Memory B cell (primary cell): Measurements from ENCODE around the gene SPTBN4.
"Not testable (repeated sequence)": the region's sequence is repeated elsewhere in the genome, so short reads cannot be mapped to it uniquely, and the experiment has no call there.

ENCODE experiments used
- ATAC-seq: fragments of 150-1000 bp; cut with Tn5 transposase; 2 replicates; pipeline ENCODE4 v1.10.0; 2021; ENCODE audit warnings: low read depth, mild to moderate bottlenecking, moderate library complexity
- DNase-seq, 2 donors: peaks; one replicate each; pipeline ENCODE4 v3.0.0; 2022; ENCODE audit warnings: low spot score in 2 of 2
- H3K27ac Mint-ChIP-seq: one replicate; pipeline ENCODE4 v1.8.0; 2022; ENCODE audit warnings: mild to moderate bottlenecking, moderate library complexity, mixed read lengths
- H3K27me3 Mint-ChIP-seq: one replicate; pipeline ENCODE4 v1.8.0; 2022; ENCODE audit warnings: mixed read lengths
- H3K36me3 Mint-ChIP-seq: one replicate; pipeline ENCODE4 v1.8.0; 2022; ENCODE audit warnings: mild to moderate bottlenecking, mixed read lengths
- H3K4me1 Mint-ChIP-seq: one replicate; pipeline ENCODE4 v1.8.0; 2022; ENCODE audit warnings: mixed read lengths
- H3K4me3 Mint-ChIP-seq: one replicate; pipeline ENCODE4 v1.8.0; 2022; ENCODE audit warnings: mild to moderate bottlenecking, moderate library complexity, mixed read lengths
- H3K9me3 Mint-ChIP-seq: one replicate; pipeline ENCODE4 v1.8.0; 2022; ENCODE audit warnings: mixed read lengths

SPTBN4 gene

GRCh38 chr19:40550951-40551350, 84.2 kb downstream of the SPTBN4 start:
- H3K36me3 Mint-ChIP-seq: no peaks in the 10 kb centered on the region
- peaks cover 45% of the 10 kb centered on the region for H3K27me3 Mint-ChIP-seq
- H3K4me3 Mint-ChIP-seq: no peak overlapping the region
- H3K9me3 Mint-ChIP-seq: no peaks in the 10 kb centered on the region
- ATAC-seq: no peak
- no peak for DNase-seq
- H3K4me1 Mint-ChIP-seq: peaks cover 12% of the 10 kb centered on the region
- no peak overlapping the region for H3K27ac Mint-ChIP-seq

GRCh38 chr19:40552848-40553247, 86.0 kb downstream of the SPTBN4 start:
- ATAC-seq: no peak
- Mint-ChIP-seq H3K9me3 (no peaks in the 10 kb centered on the region), H3K4me1 (peaks cover 12% of the 10 kb centered on the region), H3K27me3 (peaks cover 47% of the 10 kb centered on the region), H3K4me3 (no peak overlapping the region), H3K36me3 (no peaks in the 10 kb centered on the region), H3K27ac (no peak overlapping the region)
- no peak for DNase-seq

DNA sequence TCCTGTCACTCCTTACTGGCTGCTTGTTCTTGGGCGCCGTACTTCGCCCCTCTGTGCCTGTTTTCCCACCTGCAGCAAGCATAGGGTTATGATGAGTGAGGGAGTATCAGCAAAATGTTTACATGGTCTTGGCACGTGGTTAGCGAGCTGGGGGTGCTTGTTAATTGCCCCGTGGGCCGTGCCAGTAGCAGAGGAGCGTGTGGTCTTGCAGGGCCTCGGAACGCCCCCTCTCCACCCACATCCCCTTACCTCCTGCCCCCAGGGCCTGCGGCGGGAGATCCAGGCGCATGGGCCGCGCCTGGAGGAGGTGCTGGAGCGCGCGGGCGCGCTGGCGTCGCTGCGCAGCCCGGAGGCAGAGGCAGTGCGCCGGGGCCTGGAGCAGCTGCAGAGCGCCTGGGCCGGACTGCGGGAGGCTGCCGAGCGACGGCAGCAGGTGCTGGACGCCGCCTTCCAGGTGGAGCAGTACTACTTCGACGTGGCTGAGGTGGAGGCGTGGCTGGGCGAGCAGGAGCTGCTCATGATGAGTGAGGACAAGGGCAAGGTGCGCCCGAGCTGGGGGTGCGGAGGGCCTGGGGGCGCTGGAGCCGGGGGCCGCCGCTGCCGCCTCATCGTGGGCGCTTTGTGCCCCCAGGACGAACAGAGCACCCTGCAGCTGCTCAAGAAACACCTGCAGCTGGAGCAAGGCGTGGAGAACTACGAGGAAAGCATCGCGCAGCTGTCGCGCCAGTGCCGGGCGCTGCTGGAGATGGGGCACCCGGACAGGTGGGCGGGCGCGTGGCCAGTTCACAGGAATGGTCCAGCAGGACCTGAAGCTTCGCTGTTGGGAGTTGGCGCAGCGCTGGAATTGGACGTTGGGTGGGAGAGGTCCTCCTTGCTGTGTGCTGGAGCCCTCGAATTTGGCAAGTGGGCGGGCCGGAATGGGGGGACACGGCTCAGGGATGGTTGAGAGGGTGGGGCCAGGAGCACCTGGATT, 87.4 kb downstream of the SPTBN4 start:
- Mint-ChIP-seq H3K4me3 (no peak overlapping the region), H3K27ac (no peak overlapping the region), H3K4me1 (peaks cover 7% of the 10 kb centered on the region), H3K9me3 (no peaks in the 10 kb centered on the region), H3K36me3 (no peaks in the 10 kb centered on the region), H3K27me3 (peaks cover 45% of the 10 kb centered on the region)
- ATAC-seq (no peak), DNase-seq (no peak)

- Mint-ChIP-seq H3K4me1 (peaks cover 2% of the 10 kb centered on the region), H3K9me3 (no peaks in the 10 kb centered on the region), H3K27me3 (peaks cover 45% of the 10 kb centered on the region), H3K4me3 (no peak overlapping the region), H3K36me3 (no peaks in the 10 kb centered on the region), H3K27ac (no peak overlapping the region)
- ATAC-seq: no peak
- DNase-seq: no peak
Observed at GRCh38 chr19:40555978-40556689, 89.3 kb downstream of the SPTBN4 start.

GRCh38 chr19:40556953-40557530, 90.2 kb downstream of the SPTBN4 start:
- ATAC-seq (no peak), DNase-seq (no peak)
- H3K4me1 Mint-ChIP-seq: peaks cover 6% of the 10 kb centered on the region
- peaks cover 2% of the 10 kb centered on the region for H3K36me3 Mint-ChIP-seq
- no peaks in the 10 kb centered on the region for H3K9me3 Mint-ChIP-seq
- H3K27me3 Mint-ChIP-seq: peaks cover 43% of the 10 kb centered on the region
- H3K27ac Mint-ChIP-seq: no peak overlapping the region
- H3K4me3 Mint-ChIP-seq: no peak overlapping the region

DNA sequence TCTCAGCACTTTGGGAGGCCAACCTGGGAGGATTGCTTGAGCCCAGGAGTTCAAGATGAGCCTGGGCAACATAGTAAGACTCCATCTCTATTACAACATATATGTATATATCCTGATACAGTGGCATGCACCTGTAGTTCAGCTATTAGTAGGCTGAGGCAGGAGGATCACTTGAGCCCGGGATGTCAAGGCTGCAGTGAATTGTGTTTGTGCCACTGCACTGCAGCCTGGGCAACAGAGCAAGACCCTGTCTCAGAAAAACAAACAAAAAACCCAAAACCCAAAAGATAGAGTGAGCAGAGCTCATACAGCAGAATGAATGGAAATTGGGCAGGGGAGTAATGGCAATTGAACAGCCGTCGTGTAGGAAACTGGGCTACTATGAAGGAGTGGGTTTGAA, 92.6 kb downstream of the SPTBN4 start:
- ATAC-seq: no peak
- no peak overlapping the region for H3K27ac Mint-ChIP-seq
- peaks cover 4% of the 10 kb centered on the region for H3K4me1 Mint-ChIP-seq
- H3K36me3 Mint-ChIP-seq: peaks cover 2% of the 10 kb centered on the region
- H3K9me3 Mint-ChIP-seq: no peaks in the 10 kb centered on the region
- H3K27me3 Mint-ChIP-seq: peaks cover 33% of the 10 kb centered on the region
- DNase-seq: no peak
- H3K4me3 Mint-ChIP-seq: no peak overlapping the region

- Mint-ChIP-seq H3K36me3 (peaks cover 2% of the 10 kb centered on the region), H3K27me3 (peaks cover 28% of the 10 kb centered on the region), H3K4me3 (no peak overlapping the region), H3K27ac (no peak overlapping the region), H3K4me1 (peaks cover 4% of the 10 kb centered on the region), H3K9me3 (no peaks in the 10 kb centered on the region)
- no peak for ATAC-seq
- no peak for DNase-seq
Observed at GRCh38 chr19:40560092-40560507, 93.3 kb downstream of the SPTBN4 start.

DNA sequence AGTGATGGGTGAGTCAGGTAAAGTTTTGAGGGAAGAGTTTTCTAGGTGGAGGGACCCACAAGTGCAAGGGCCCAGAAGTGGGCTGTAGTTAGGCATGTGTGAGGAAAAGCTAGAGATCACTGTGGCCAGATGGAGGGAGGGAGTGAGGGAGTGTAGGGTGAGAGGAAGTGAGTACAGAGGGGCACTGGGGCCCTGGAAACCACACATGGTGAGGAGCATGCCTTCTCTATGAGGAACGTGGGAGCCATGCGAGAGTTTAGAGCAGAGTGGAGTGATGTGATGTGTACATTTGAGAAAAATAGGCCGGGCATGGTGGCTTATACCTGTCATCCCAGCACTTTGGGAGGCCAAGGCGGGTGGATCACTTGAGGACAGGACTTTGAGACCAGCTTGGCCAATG, 95.1 kb downstream of the SPTBN4 start:
- DNase-seq: no peak
- H3K4me3 Mint-ChIP-seq: no peak overlapping the region
- H3K4me1 Mint-ChIP-seq: peaks cover 4% of the 10 kb centered on the region
- peaks cover 30% of the 10 kb centered on the region for H3K27me3 Mint-ChIP-seq
- H3K9me3 Mint-ChIP-seq: no peaks in the 10 kb centered on the region
- H3K27ac Mint-ChIP-seq: no peak overlapping the region
- peaks cover 2% of the 10 kb centered on the region for H3K36me3 Mint-ChIP-seq
- ATAC-seq: peak; percentile 46

- H3K9me3 Mint-ChIP-seq, H3K27ac Mint-ChIP-seq, H3K36me3 Mint-ChIP-seq, H3K4me3 Mint-ChIP-seq, ATAC-seq, H3K4me1 Mint-ChIP-seq, DNase-seq: not testable (repeated sequence)
- peaks cover 22% of the 10 kb centered on the region for H3K27me3 Mint-ChIP-seq
Observed at GRCh38 chr19:40564535-40564934, 97.7 kb downstream of the SPTBN4 start.

GRCh38 chr19:40565355-40565754, 98.6 kb downstream of the SPTBN4 start:
- H3K27me3 Mint-ChIP-seq: peaks cover 19% of the 10 kb centered on the region
- H3K36me3 Mint-ChIP-seq: peaks cover 2% of the 10 kb centered on the region
- no peak for ATAC-seq
- H3K9me3 Mint-ChIP-seq: no peaks in the 10 kb centered on the region
- peaks cover 8% of the 10 kb centered on the region for H3K4me1 Mint-ChIP-seq
- no peak for DNase-seq
- H3K27ac Mint-ChIP-seq: no peak overlapping the region
- no peak overlapping the region for H3K4me3 Mint-ChIP-seq

DNA sequence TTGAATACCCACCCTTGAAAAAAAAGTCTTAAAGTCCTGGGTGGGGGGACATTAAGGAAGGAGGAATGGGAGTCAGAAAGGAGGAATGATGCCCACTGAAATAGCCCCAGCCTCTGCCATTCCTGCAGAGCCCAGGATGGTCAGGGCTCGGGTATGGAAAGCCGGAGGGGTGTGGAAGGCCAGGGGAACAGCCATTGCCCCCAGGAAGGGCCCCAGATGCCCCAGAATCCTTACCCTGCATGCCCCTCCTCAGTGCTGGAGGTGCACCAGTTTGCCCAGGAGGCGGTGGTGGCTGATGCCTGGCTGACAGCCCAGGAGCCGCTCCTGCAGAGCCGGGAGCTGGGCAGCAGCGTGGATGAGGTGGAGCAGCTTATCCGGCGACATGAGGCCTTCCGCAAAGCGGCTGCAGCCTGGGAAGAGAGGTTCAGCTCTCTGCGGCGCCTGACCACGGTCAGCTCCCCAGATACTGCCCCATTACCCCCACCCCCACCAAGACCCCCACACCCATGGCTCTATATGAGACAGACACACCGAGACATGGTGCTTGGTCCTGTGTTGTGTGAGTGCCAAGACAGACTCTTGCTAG, 99.2 kb downstream of the SPTBN4 start:
- DNase-seq: no peak
- peaks cover 3% of the 10 kb centered on the region for H3K9me3 Mint-ChIP-seq
- peaks cover 11% of the 10 kb centered on the region for H3K4me1 Mint-ChIP-seq
- peaks cover 15% of the 10 kb centered on the region for H3K27me3 Mint-ChIP-seq
- peaks cover 2% of the 10 kb centered on the region for H3K36me3 Mint-ChIP-seq
- H3K27ac Mint-ChIP-seq: no peak overlapping the region
- no peak overlapping the region for H3K4me3 Mint-ChIP-seq
- ATAC-seq: no peak

DNA sequence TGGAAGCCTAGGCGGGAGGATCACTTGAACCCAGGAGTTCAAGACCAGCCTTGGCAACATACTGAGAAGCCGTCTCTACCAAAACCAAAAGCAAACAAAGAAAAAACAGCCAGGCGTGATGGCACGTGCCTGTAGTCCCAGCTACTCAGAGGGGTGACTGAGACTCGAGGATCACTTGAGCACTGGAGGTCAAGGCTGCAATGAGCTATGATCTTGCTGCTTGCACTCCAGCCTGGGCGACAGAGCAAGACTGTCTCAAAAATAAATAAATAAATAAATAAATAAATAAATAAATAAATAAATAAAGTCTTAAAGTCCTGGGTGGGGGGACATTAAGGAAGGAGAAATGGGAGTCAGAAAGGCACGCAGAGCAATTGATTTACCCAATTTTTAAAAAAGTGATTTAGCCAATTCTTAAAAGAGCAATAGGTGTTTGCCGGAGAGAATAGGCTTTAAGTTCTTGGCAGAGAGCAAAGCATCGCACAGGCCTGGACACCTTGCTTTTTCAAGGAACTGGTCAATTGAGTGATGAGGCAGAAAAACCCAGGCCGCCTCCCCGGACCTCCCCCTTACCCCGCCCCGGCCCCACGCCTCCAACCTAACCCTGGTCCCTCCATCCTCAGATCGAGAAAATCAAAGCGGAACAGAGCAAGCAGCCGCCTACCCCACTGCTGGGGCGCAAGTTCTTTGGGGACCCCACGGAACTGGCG, 100.4 kb downstream of the SPTBN4 start:
- H3K4me1 Mint-ChIP-seq: peaks cover 8% of the 10 kb centered on the region
- ATAC-seq: no peak
- DNase-seq: no peak
- H3K27ac Mint-ChIP-seq: no peak overlapping the region
- peaks cover 3% of the 10 kb centered on the region for H3K9me3 Mint-ChIP-seq
- no peaks in the 10 kb centered on the region for H3K36me3 Mint-ChIP-seq
- peaks cover 11% of the 10 kb centered on the region for H3K27me3 Mint-ChIP-seq
- no peak overlapping the region for H3K4me3 Mint-ChIP-seq

DNA sequence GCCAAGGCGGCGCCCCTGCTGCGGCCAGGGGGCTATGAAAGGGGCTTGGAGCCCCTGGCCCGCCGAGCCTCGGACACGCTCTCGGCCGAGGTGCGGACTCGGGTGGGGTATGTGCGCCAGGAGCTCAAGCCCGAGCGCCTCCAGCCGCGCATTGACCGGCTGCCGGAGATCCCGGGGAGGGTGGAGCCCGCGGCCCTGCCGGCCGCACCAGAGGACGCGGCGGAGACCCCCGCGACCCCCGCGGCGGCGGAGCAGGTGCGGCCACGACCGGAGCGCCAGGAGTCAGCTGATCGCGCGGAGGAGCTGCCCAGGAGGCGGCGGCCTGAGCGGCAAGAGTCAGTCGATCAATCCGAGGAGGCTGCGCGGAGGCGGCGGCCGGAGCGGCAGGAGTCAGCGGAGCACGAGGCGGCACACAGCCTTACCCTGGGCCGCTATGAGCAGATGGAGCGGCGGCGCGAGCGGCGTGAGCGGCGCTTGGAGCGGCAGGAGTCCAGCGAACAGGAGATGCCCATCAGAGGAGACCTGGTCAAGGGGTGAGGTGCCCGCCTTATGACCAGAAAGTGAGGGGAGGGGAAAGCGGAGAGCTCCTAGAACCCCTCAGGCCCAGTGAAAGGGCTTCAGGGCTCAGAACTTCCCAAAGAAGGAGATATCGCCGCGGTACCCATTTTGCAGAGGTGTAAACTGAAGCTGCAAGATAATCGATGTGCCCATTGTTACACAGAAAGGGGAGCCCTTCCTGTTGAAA, 101.1 kb downstream of the SPTBN4 start:
- Mint-ChIP-seq H3K27me3 (peaks cover 11% of the 10 kb centered on the region), H3K4me3 (peak overlapping the region; percentile 34), H3K4me1 (peaks cover 8% of the 10 kb centered on the region), H3K27ac (no peak overlapping the region), H3K9me3 (peaks cover 3% of the 10 kb centered on the region), H3K36me3 (no peaks in the 10 kb centered on the region)
- no peak for DNase-seq
- ATAC-seq: no peak
